ENCODE data around the gene CD99.

DNA sequence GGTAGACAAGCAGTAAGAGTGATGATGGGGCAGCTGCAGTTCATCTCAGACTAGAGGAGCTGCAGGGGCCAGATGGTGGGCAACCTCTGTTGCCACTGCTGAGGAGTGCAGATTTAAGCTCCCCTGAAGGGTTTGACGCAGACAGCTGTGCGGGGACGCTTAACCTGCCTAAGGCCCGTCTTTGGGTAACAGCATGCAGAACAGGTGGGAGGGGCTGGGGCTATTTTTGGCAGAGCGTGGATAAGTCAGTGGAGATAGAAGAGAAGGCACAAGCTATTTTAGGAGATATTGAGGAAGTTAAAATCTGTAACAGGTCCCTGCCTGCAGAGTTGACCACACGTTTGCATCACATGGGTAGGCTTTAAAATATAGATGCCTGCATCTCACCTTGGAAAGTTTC, 10.5 kb downstream of the CD99 start:
- no peak for TF ChIP-seq POLR2A (IDR thresholded peaks at IDR 0.05)
- TF ChIP-seq CTCF (IDR thresholded peaks at IDR 0.05) = no peak
